Measurements from ENCODE around the gene CYTH1.

DNA sequence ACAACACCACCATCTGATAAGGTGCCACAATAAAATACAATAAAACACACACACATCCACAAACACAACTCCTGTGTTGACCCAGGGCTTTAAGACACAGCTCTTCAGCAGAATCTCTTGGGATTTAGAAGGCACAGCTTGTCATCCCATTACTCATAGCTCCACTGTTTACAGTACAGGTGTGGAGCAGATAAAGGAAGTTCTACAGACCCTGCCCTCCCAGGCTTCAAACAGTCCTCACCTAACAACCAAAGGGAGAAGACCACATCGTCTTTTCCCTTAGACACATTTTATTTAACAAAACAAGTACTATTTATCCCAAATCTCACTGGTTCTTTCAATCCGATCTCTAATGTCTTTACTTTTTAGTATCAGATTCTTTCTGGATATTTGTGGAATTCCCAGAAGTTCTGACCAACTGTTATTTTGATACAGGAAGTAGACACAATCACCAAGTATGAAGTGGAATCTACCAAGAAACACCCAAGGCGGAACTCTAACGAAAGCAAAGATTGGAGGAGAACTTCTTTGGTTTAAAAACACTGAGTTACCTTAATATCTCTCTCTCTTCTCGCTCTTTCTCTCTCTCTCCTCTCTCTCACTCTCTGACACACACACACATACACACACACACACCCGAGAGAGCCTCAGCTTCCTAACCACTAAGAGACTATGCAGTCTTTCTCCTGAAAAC is 46.1 kb downstream of the CYTH1 start:
- TF ChIP-seq, protein P1, sequence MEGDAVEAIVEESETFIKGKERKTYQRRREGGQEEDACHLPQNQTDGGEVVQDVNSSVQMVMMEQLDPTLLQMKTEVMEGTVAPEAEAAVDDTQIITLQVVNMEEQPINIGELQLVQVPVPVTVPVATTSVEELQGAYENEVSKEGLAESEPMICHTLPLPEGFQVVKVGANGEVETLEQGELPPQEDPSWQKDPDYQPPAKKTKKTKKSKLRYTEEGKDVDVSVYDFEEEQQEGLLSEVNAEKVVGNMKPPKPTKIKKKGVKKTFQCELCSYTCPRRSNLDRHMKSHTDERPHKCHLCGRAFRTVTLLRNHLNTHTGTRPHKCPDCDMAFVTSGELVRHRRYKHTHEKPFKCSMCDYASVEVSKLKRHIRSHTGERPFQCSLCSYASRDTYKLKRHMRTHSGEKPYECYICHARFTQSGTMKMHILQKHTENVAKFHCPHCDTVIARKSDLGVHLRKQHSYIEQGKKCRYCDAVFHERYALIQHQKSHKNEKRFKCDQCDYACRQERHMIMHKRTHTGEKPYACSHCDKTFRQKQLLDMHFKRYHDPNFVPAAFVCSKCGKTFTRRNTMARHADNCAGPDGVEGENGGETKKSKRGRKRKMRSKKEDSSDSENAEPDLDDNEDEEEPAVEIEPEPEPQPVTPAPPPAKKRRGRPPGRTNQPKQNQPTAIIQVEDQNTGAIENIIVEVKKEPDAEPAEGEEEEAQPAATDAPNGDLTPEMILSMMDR (conservative IDR thresholded peaks at IDR 0.05 in 1 of 2, IDR thresholded peaks at IDR 0.05 in 1 of 2; ENCODE audit: extremely low read depth in 1 of 2, insufficient read depth in 1 of 2, low read depth in 1 of 2, low read length in 2 of 2) = no peak
- no peak for TF ChIP-seq EZH2 (IDR thresholded peaks at IDR 0.05; ENCODE audit: borderline replicate concordance, low read length)
